ENCODE data around the gene HBG2. TPM values are rescaled to one million over a fixed set of nuclear protein-coding genes. Genes with fewer than 3 reads are reported as not detected.

The HBG2 gene
- total and polyA plus RNA-seq, 2 experiments from 2014 or later: not detected

- Histone ChIP-seq H2AFZ (no peak overlapping the region), H3K79me2 (replicated peaks; ENCODE audit: insufficient read depth) (no peaks in the 10 kb centered on the region), H3K4me2 (no peak overlapping the region), H3K27ac (ENCODE audit: low read depth) (no peak overlapping the region), H3K36me3 (ENCODE audit: insufficient read depth) (no peaks in the 10 kb centered on the region), H3K9me2 (ENCODE audit: insufficient read depth) (no peaks in the 10 kb centered on the region), H4K20me1 (replicated peaks; ENCODE audit: insufficient read depth) (no peaks in the 10 kb centered on the region), H3K27me3 (ENCODE audit: insufficient read depth) (no peaks in the 10 kb centered on the region), H3K4me1 (ENCODE audit: insufficient read depth) (no peaks in the 10 kb centered on the region), H3K4me3 (no peak overlapping the region), H3F3A (replicated peaks; ENCODE audit: low read depth) (no peaks in the 10 kb centered on the region)
- H3K4me3 Mint-ChIP-seq: no peak overlapping the region
- H3K36me3 Mint-ChIP-seq (ENCODE audit: low read depth): no peaks in the 10 kb centered on the region
- H3K9me3 Mint-ChIP-seq: no peaks in the 10 kb centered on the region
- TF ChIP-seq REST (IDR thresholded peaks at IDR 0.05; ENCODE audit: unreplicated experiment) (no peak), ETS1 (IDR thresholded peaks at IDR 0.05) (no peak), CREB1 (CRISPR knock-in tag; IDR thresholded peaks at IDR 0.05; ENCODE audit: low read depth) (no peak), JUNB (IDR thresholded peaks at IDR 0.05; ENCODE audit: unreplicated experiment) (no peak), EZH2phosphoT487 (IDR thresholded peaks at IDR 0.05; ENCODE audit: unreplicated experiment) (no peak), POLR2AphosphoS5 (IDR thresholded peaks at IDR 0.05; ENCODE audit: low read depth) (no peak), NANOG (IDR thresholded peaks at IDR 0.05; ENCODE audit: borderline replicate concordance) (no peak), ZNF331 (CRISPR knock-in tag; IDR thresholded peaks at IDR 0.05; ENCODE audit: low read depth) (no peak), CTCF (conservative IDR thresholded peaks at IDR 0.05; ENCODE audit: low read depth in 2 of 2) (no peak), EZH2 (IDR thresholded peaks at IDR 0.05; ENCODE audit: low read depth, unreplicated experiment) (no peak), STAT1 (IDR thresholded peaks at IDR 0.05; ENCODE audit: unreplicated experiment) (no peak), ZNF114 (CRISPR knock-in tag; IDR thresholded peaks at IDR 0.05) (no peak)
- TF ChIP-seq, protein P1, sequence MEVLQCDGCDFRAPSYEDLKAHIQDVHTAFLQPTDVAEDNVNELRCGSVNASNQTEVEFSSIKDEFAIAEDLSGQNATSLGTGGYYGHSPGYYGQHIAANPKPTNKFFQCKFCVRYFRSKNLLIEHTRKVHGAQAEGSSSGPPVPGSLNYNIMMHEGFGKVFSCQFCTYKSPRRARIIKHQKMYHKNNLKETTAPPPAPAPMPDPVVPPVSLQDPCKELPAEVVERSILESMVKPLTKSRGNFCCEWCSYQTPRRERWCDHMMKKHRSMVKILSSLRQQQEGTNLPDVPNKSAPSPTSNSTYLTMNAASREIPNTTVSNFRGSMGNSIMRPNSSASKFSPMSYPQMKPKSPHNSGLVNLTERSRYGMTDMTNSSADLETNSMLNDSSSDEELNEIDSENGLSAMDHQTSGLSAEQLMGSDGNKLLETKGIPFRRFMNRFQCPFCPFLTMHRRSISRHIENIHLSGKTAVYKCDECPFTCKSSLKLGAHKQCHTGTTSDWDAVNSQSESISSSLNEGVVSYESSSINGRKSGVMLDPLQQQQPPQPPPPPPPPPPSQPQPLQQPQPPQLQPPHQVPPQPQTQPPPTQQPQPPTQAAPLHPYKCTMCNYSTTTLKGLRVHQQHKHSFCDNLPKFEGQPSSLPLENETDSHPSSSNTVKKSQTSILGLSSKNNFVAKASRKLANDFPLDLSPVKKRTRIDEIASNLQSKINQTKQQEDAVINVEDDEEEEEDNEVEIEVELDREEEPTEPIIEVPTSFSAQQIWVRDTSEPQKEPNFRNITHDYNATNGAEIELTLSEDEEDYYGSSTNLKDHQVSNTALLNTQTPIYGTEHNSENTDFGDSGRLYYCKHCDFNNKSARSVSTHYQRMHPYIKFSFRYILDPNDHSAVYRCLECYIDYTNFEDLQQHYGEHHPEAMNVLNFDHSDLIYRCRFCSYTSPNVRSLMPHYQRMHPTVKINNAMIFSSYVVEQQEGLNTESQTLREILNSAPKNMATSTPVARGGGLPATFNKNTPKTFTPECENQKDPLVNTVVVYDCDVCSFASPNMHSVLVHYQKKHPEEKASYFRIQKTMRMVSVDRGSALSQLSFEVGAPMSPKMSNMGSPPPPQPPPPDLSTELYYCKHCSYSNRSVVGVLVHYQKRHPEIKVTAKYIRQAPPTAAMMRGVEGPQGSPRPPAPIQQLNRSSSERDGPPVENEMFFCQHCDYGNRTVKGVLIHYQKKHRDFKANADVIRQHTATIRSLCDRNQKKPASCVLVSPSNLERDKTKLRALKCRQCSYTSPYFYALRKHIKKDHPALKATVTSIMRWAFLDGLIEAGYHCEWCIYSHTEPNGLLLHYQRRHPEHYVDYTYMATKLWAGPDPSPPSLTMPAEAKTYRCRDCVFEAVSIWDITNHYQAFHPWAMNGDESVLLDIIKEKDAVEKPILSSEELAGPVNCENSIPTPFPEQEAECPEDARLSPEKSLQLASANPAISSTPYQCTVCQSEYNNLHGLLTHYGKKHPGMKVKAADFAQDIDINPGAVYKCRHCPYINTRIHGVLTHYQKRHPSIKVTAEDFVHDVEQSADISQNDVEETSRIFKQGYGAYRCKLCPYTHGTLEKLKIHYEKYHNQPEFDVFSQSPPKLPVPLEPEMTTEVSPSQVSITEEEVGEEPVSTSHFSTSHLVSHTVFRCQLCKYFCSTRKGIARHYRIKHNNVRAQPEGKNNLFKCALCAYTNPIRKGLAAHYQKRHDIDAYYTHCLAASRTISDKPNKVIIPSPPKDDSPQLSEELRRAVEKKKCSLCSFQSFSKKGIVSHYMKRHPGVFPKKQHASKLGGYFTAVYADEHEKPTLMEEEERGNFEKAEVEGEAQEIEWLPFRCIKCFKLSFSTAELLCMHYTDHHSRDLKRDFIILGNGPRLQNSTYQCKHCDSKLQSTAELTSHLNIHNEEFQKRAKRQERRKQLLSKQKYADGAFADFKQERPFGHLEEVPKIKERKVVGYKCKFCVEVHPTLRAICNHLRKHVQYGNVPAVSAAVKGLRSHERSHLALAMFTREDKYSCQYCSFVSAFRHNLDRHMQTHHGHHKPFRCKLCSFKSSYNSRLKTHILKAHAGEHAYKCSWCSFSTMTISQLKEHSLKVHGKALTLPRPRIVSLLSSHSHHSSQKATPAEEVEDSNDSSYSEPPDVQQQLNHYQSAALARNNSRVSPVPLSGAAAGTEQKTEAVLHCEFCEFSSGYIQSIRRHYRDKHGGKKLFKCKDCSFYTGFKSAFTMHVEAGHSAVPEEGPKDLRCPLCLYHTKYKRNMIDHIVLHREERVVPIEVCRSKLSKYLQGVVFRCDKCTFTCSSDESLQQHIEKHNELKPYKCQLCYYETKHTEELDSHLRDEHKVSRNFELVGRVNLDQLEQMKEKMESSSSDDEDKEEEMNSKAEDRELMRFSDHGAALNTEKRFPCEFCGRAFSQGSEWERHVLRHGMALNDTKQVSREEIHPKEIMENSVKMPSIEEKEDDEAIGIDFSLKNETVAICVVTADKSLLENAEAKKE (CRISPR knock-in tag; IDR thresholded peaks at IDR 0.05): no peak
- peaks cover 5% of the 10 kb centered on the region; the same call in 2 of the 3 replicates for H3K4me1 Mint-ChIP-seq
- ATAC-seq (no peak), DNase-seq (ENCODE audit: low spot score) (no peak)
- no peak overlapping the region for H3K27ac Mint-ChIP-seq
- no peaks in the 10 kb centered on the region for H3K27me3 Mint-ChIP-seq (ENCODE audit: insufficient read depth, low read depth, poor library complexity)
These were observed 17.9 kb upstream of the HBG2 start for GRCh38 chr11:5272395-5273017.

Measured in GM23338 (cell line).